H1 (cell line): ENCODE data around the gene SEC14L6. TPM values are rescaled to one million over a fixed set of nuclear protein-coding genes. Genes with fewer than 3 reads are reported as not detected.

Source experiments
- CTCF ChIA-PET: fragments of 300-600 bp; sonication (Branson Sonifier 250); formaldehyde crosslinking; loops from one replicate; lab custom pipeline; 2021; ENCODE audit not compliant: partially characterized antibody; lab: Charles Lee
- POLR2A ChIA-PET: fragments of 300-600 bp; sonication (Branson Sonifier 250); formaldehyde crosslinking; loops from one replicate; lab custom pipeline; 2021; ENCODE audit warnings: inconsistent platforms; ENCODE audit not compliant: partially characterized antibody; lab: Charles Lee
- DNase-seq, 2 experiments: peaks; one replicate each; pipeline versions ENCODE4 v3.0.0 to v3.0.0-alpha.2; 2010 to 2022; ENCODE audit warnings: low spot score in 2 of 2, low read depth in 1 of 2, mixed read lengths in 1 of 2
- FAIRE-seq: peaks from 2 replicates; lab custom pipeline; 2011; peaks lifted over from hg19 to GRCh38; lab: Jason Lieb, UNC
- H2AFZ ChIP-seq: 2 replicates; pipeline ENCODE4 v1.8.1; 2012; ENCODE audit warnings: low read length, inconsistent platforms
- H2AK5ac ChIP-seq: 2 replicates; pipeline ENCODE4 v1.6.1; 2013; ENCODE audit warnings: low read depth, low read length
- H2BK120ac ChIP-seq: replicated peaks from 2 replicates; pipeline ENCODE3; 2013; ENCODE audit warnings: low read depth, low read length, inconsistent platforms
- H2BK12ac ChIP-seq: 2 replicates; pipeline ENCODE4 v1.6.1; 2013; ENCODE audit warnings: low read depth, low read length
- H2BK15ac ChIP-seq: 2 replicates; pipeline ENCODE4 v1.6.1; 2013; ENCODE audit warnings: low read length
- H2BK20ac ChIP-seq: 2 replicates; pipeline ENCODE4 v1.6.1; 2013; ENCODE audit warnings: low read length
- H2BK5ac ChIP-seq: 2 replicates; pipeline ENCODE4 v1.6.1; 2013; ENCODE audit warnings: low read depth, low read length
- H3K14ac ChIP-seq: 2 replicates; pipeline ENCODE4 v1.6.1; 2013; ENCODE audit warnings: inconsistent platforms; ENCODE audit not compliant: insufficient read length
- H3K18ac ChIP-seq: 2 replicates; pipeline ENCODE4 v1.6.1; 2013; ENCODE audit warnings: low read length; ENCODE audit errors: extremely low read depth
- H3K23ac ChIP-seq: 2 replicates; pipeline ENCODE4 v1.6.1; 2013; ENCODE audit warnings: inconsistent platforms; ENCODE audit not compliant: insufficient read length
- H3K23me2 ChIP-seq: 2 replicates; pipeline ENCODE4 v1.6.1; 2013; ENCODE audit warnings: low read depth, low read length
- H3K27ac ChIP-seq: 2 replicates; pipeline ENCODE4 v1.6.1; 2011; ENCODE audit warnings: low read depth, low read length, inconsistent platforms
- H3K27me3 ChIP-seq, 4 experiments: replicated peaks in 1 of 4; 1 replicate in 1 of 4; 2 replicates in 3 of 4; pipeline versions ENCODE4 v1.6.1 to v1.8.1; 2011 to 2013; ENCODE audit warnings: low read length in 3 of 4, mild to moderate bottlenecking in 3 of 4, inconsistent platforms in 2 of 4, mixed read lengths in 2 of 4, moderate library complexity in 1 of 4; ENCODE audit not compliant: control insufficient read depth in 3 of 4, insufficient read depth in 3 of 4; ENCODE audit errors: extremely low read depth in 1 of 4
- H3K36me3 ChIP-seq, 4 experiments: 2 replicates each; pipeline versions ENCODE4 v1.6.1 to v1.8.1; 2011 to 2013; ENCODE audit warnings: mild to moderate bottlenecking in 4 of 4, low read length in 3 of 4, moderate library complexity in 2 of 4, control low read depth in 1 of 4, inconsistent platforms in 1 of 4; ENCODE audit not compliant: insufficient read depth in 4 of 4, control insufficient read depth in 2 of 4
- H3K4ac ChIP-seq: replicated peaks from 2 replicates; pipeline ENCODE3; 2013; ENCODE audit warnings: low read length, low read depth, mixed read lengths, inconsistent platforms; ENCODE audit not compliant: insufficient read length
- H3K4me1 ChIP-seq, 4 experiments: replicated peaks in 1 of 4; 1 replicate in 1 of 4; 2 replicates in 3 of 4; pipeline versions ENCODE4 v1.6.1 to v1.8.1; 2011 to 2013; ENCODE audit warnings: low read length in 3 of 4, inconsistent platforms in 2 of 4, mixed read lengths in 1 of 4; ENCODE audit not compliant: insufficient read depth in 4 of 4, control insufficient read depth in 3 of 4
- H3K4me2 ChIP-seq, 2 experiments: 2 replicates each; pipeline versions ENCODE4 v1.6.1 to v1.8.1; 2011 to 2013; ENCODE audit warnings: low read depth in 2 of 2, low read length in 2 of 2, control low read depth in 1 of 2, inconsistent platforms in 1 of 2, mild to moderate bottlenecking in 1 of 2; ENCODE audit not compliant: insufficient read depth in 1 of 2
- H3K4me3 ChIP-seq, 4 experiments: fragments of 200-600, 300-600 bp in 1 of 4; sonication (generic), shearing (Covaris generic), sonication (Bioruptor Twin) in 1 of 4; 2 replicates each; pipeline versions ENCODE4 v1.5.1 to v1.8.1; 2011 to 2016; ENCODE audit warnings: low read length in 4 of 4, low read depth in 3 of 4, control low read depth in 2 of 4, inconsistent platforms in 2 of 4, mild to moderate bottlenecking in 2 of 4, mixed read lengths in 1 of 4, moderate library complexity in 1 of 4; ENCODE audit not compliant: insufficient read depth in 2 of 4; ENCODE audit errors: extremely low read depth in 1 of 4
- H3K56ac ChIP-seq: replicated peaks from 2 replicates; pipeline ENCODE3; 2013; ENCODE audit warnings: low read depth, mild to moderate bottlenecking, mixed read lengths, low read length, inconsistent platforms; ENCODE audit not compliant: insufficient read length
- H3K79me1 ChIP-seq: 2 replicates; pipeline ENCODE4 v1.6.1; 2013; ENCODE audit warnings: low read depth, low read length, control low read depth
- H3K79me2 ChIP-seq, 2 experiments: 2 replicates each; pipeline versions ENCODE4 v1.6.1 to v1.8.1; 2012 to 2013; ENCODE audit warnings: low read length in 2 of 2, mild to moderate bottlenecking in 2 of 2, inconsistent platforms in 1 of 2; ENCODE audit not compliant: insufficient read depth in 2 of 2, control insufficient read depth in 1 of 2
- H3K9ac ChIP-seq, 4 experiments: replicated peaks in 1 of 4; 1 replicate in 1 of 4; 2 replicates in 3 of 4; pipeline versions ENCODE4 v1.6.1 to v1.8.1; 2011 to 2013; ENCODE audit warnings: low read depth in 3 of 4, low read length in 3 of 4, control low read depth in 2 of 4, mild to moderate bottlenecking in 2 of 4, moderate library complexity in 2 of 4, inconsistent platforms in 1 of 4; ENCODE audit errors: extremely low read depth in 1 of 4
- H3K9me3 ChIP-seq, 2 experiments: 2 replicates each; pipeline versions ENCODE4 v1.6.1 to v1.8.1; 2012 to 2013; ENCODE audit warnings: mild to moderate bottlenecking in 2 of 2, moderate library complexity in 2 of 2, control low read depth in 1 of 2, inconsistent platforms in 1 of 2, low read depth in 1 of 2, low read length in 1 of 2, mixed read lengths in 1 of 2; ENCODE audit not compliant: insufficient read depth in 2 of 2
- H4K20me1 ChIP-seq, 2 experiments: replicated peaks in 1 of 2; 2 replicates each; pipeline versions ENCODE3 to v1.8.1; 2011 to 2013; ENCODE audit warnings: inconsistent platforms in 2 of 2, low read length in 2 of 2, mild to moderate bottlenecking in 1 of 2; ENCODE audit not compliant: insufficient read depth in 2 of 2, control insufficient read depth in 1 of 2
- H4K5ac ChIP-seq: 2 replicates; pipeline ENCODE4 v1.6.1; 2013; ENCODE audit warnings: low read length, low read depth, mixed read lengths, inconsistent platforms; ENCODE audit not compliant: insufficient read length
- H4K8ac ChIP-seq: 2 replicates; pipeline ENCODE4 v1.8.0; 2013; ENCODE audit warnings: mild to moderate bottlenecking, moderate library complexity, low read length, inconsistent platforms; ENCODE audit not compliant: insufficient read depth; ENCODE audit errors: extremely low read depth
- H4K91ac ChIP-seq: replicated peaks from 2 replicates; pipeline ENCODE3; 2013; ENCODE audit warnings: low read length, mixed read lengths, inconsistent platforms; ENCODE audit not compliant: insufficient read length
- SIRT6 ChIP-seq: IDR thresholded peaks from one replicate; pipeline ENCODE4 v1.7.1; 2012; ENCODE audit warnings: low read length, inconsistent platforms
- WGBS, 2 experiments: shearing (Covaris generic) in 1 of 2; methylation state at CpG; one replicate each; pipeline versions ENCODE4 v1.1.6 to v1.1.7; 2013 to 2015; ENCODE audit warnings: low lambda C conversion rate in 2 of 2, mixed read lengths in 2 of 2, inconsistent platforms in 1 of 2, low coverage in 1 of 2, missing lambda C conversion rate in 1 of 2; ENCODE audit not compliant: insufficient replicate concordance in 2 of 2, insufficient coverage in 1 of 2, insufficient read length in 1 of 2; ENCODE audit errors: extremely low coverage in 1 of 2, missing lambda C conversion rate in 1 of 2; 5-methylcytosine and 5-hydroxymethylcytosine counted together
- polyA plus RNA-seq, 7 experiments: library from polyadenylated mRNA; depleted of rRNA in 3 of 7; stranded (reverse) in 5 of 7; unstranded in 2 of 7; fragments of >200 nt in 5 of 7; fragments of 200-250 nt in 2 of 7; gene quantifications; 1 replicate in 5 of 7; 2 replicates in 1 of 7; 4 replicates in 1 of 7; pipeline versions ENCODE4 v1.2.1 to v1.2.3, GENCODE V29; 2011 to 2013; ENCODE audit warnings: missing spikeins in 2 of 7, mixed read lengths in 2 of 7
- total RNA-seq: library from RNA; stranded (reverse); fragmentation: NEBNext Ultra II Directional; extraction: Animal tissue kit (Norgen Biotek cat#: 25700); gene quantifications from 2 replicates; pipeline ENCODE4 v1.2.1, GENCODE V29; 2021

The SEC14L6 gene
- total and polyA plus RNA-seq, 2 of the 8 experiments (the other 6 are each of a cell fraction or from before 2014, with no cell fraction given) = 0.63 to 2.1 TPM

- no peak overlapping the region for H3K14ac ChIP-seq
- no peak overlapping the region for H2AK5ac ChIP-seq
- CTCF ChIA-PET = interaction anchor here (2.2 kb wide), 1 partner anchor 32 kb away, joined by 8 read pairs; no protein-coding TSS in a partner anchor
- no peak overlapping the region for H3K9ac ChIP-seq
- 88% methylated on average over 5 of the region's 5 CpGs; no CpG with 5 or more reads in 1 of the 2 experiments for WGBS, 2 experiments
- no peaks in the 10 kb centered on the region for H3K79me2 ChIP-seq
- H3K9me3 ChIP-seq = no peaks in the 10 kb centered on the region
- no peak overlapping the region for H3K4me3 ChIP-seq
- H3K23ac ChIP-seq = no peak overlapping the region
- no peak overlapping the region for H2BK5ac ChIP-seq
- no peak overlapping the region for H4K91ac ChIP-seq
- no peak overlapping the region for H2BK120ac ChIP-seq
- no peaks in the 10 kb centered on the region for H3K79me1 ChIP-seq
- no peaks in the 10 kb centered on the region; a peak in 1 of 7 replicates for H3K4me1 ChIP-seq
- no peak for TF ChIP-seq SIRT6
- TF ChIP-seq, all 59 proteins: peak for 0
- H3K4ac ChIP-seq = no peak overlapping the region
- no peak overlapping the region for H3K27ac ChIP-seq
- H3K18ac ChIP-seq = no peak overlapping the region
- DNase-seq (no peak), FAIRE-seq (no peak)
- no peak overlapping the region for H3K4me2 ChIP-seq
- no peak overlapping the region for H4K8ac ChIP-seq
- H3K36me3 ChIP-seq = no peaks in the 10 kb centered on the region
- no peak overlapping the region for H3K56ac ChIP-seq
- H4K20me1 ChIP-seq = no peaks in the 10 kb centered on the region
- H2BK20ac ChIP-seq = no peak overlapping the region
- H4K5ac ChIP-seq = no peak overlapping the region
- no peak overlapping the region for H2AFZ ChIP-seq
- no peaks in the 10 kb centered on the region for H3K27me3 ChIP-seq
- no peak overlapping the region for H2BK12ac ChIP-seq
- no peak overlapping the region for H2BK15ac ChIP-seq
- POLR2A ChIA-PET = no interaction called here
- no peaks in the 10 kb centered on the region for H3K23me2 ChIP-seq
Measured at GRCh38 chr22:30516731-30517130, 29.8 kb downstream of the SEC14L6 start.
